K562 (cell line): ENCODE measurements around the gene CLSTN1. TPM values are rescaled to one million over a fixed set of nuclear protein-coding genes. Genes with fewer than 3 reads are reported as not detected.
A peak's percentile ranks its signal among the peaks of the same experiment; 100 is the strongest.

ENCODE experiments used
- ATAC-seq: fragments of 200-7000 bp; cut with Tn5 transposase; 3 replicates; pipeline ENCODE4 v1.9.1; 2020; ENCODE audit warnings: moderate library complexity
- BruUV-seq: library from RNA; stranded (reverse); fragments of 400-500 nt; replicated peaks from 2 replicates; lab custom pipeline; 2021; lab: Mats Ljungman, UMichigan
- CTCF ChIA-PET: fragments of 300-600 bp; formaldehyde crosslinking; extraction: SDS; loops from one replicate; lab custom pipeline; 2021; ENCODE audit warnings: low intra/inter-chr PET ratio; lab: Yijun Ruan, JAX
- POLR2A ChIA-PET: fragments of 300-600, 350-650 bp; sonication (Branson Sonifier 250); formaldehyde crosslinking; extraction: SDS; loops from one replicate; lab custom pipeline; 2021; ENCODE audit warnings: antibody characterized with exemption, inconsistent platforms; lab: Yijun Ruan, JAX
- DNase-seq, 4 experiments: peaks; one replicate each; pipeline versions ENCODE4 v3.0.0 to v3.0.0-alpha.2; 2011 to 2018; ENCODE audit warnings: low spot score in 3 of 4, mixed read lengths in 3 of 4; ENCODE audit errors: extremely low read depth in 1 of 4
- FAIRE-seq: peaks from 2 replicates; lab custom pipeline; 2011; peaks lifted over from hg19 to GRCh38; lab: Jason Lieb, UNC
- H2AFZ ChIP-seq: 2 replicates; pipeline ENCODE4 v1.6.0; 2011; ENCODE audit warnings: low read depth, low read length, control low read depth, inconsistent platforms
- H3K27ac ChIP-seq: fragments of 200-600 bp; 3 replicates; pipeline ENCODE4 v1.8.0; 2011; ENCODE audit warnings: low read depth, mild to moderate bottlenecking, control low read depth, inconsistent platforms, low read length, moderate library complexity, mixed read lengths; ENCODE audit errors: extremely low read depth
- H3K27me3 ChIP-seq, 2 experiments: fragments of 300-600 bp in 1 of 2; 2 replicates in 1 of 2; 3 replicates in 1 of 2; pipeline versions ENCODE4 v1.6.0 to v1.8.0; 2011; ENCODE audit warnings: inconsistent platforms in 2 of 2, low read length in 2 of 2, mild to moderate bottlenecking in 1 of 2, mixed read lengths in 1 of 2, moderate library complexity in 1 of 2; ENCODE audit not compliant: control insufficient read depth in 2 of 2, insufficient read depth in 2 of 2
- H3K36me3 ChIP-seq: fragments of 300-600 bp; 3 replicates; pipeline ENCODE4 v1.8.0; 2011; ENCODE audit warnings: mild to moderate bottlenecking, low read length, inconsistent platforms; ENCODE audit not compliant: control insufficient read depth, insufficient read depth
- H3K4me1 ChIP-seq, 2 experiments: fragments of 200-600 bp in 1 of 2; replicated peaks in 1 of 2; 2 replicates in 1 of 2; 3 replicates in 1 of 2; pipeline versions ENCODE4 v1.5.1 to v1.8.0; 2011; ENCODE audit warnings: inconsistent platforms in 2 of 2, low read length in 2 of 2, mild to moderate bottlenecking in 1 of 2, mixed read lengths in 1 of 2, moderate library complexity in 1 of 2; ENCODE audit not compliant: control insufficient read depth in 2 of 2, insufficient read depth in 2 of 2
- H3K4me2 ChIP-seq: 2 replicates; pipeline ENCODE4 v1.6.1; 2011; ENCODE audit warnings: low read length, control low read depth, inconsistent platforms, mixed read lengths; ENCODE audit not compliant: insufficient read depth
- H3K4me3 ChIP-seq: fragments of 200-600 bp; sonication (generic), shearing (Covaris generic); 2 replicates; pipeline ENCODE4 v1.5.1; 2016; ENCODE audit warnings: control low read depth, inconsistent platforms
- H3K79me2 ChIP-seq: fragments of 200-600 bp; 3 replicates; pipeline ENCODE4 v1.8.0; 2011; ENCODE audit warnings: low read length, inconsistent platforms; ENCODE audit not compliant: control insufficient read depth, insufficient read depth
- H3K9ac ChIP-seq, 2 experiments: 2 replicates each; pipeline versions ENCODE4 v1.6.0 to v1.6.1; 2011; ENCODE audit warnings: low read depth in 2 of 2, low read length in 2 of 2, control low read depth in 1 of 2, inconsistent platforms in 1 of 2, mild to moderate bottlenecking in 1 of 2, mixed read lengths in 1 of 2; ENCODE audit not compliant: insufficient read depth in 1 of 2
- H3K9me1 ChIP-seq: one replicate; pipeline ENCODE4 v1.6.0; 2011; ENCODE audit warnings: inconsistent platforms, mild to moderate bottlenecking, low read length, moderate library complexity; ENCODE audit not compliant: control insufficient read depth, insufficient read depth
- H3K9me3 ChIP-seq: replicated peaks from 2 replicates; pipeline ENCODE4 v1.5.1; 2011; ENCODE audit warnings: low read depth, low read length, inconsistent platforms; ENCODE audit not compliant: control insufficient read depth, insufficient read depth
- H4K20me1 ChIP-seq: replicated peaks from 2 replicates; pipeline ENCODE4 v1.6.1; 2011; ENCODE audit warnings: low read length, inconsistent platforms, mixed read lengths; ENCODE audit not compliant: control insufficient read depth, insufficient read depth
- MYBL2 ChIP-seq, 2 experiments: fragments of 450-650 bp in 1 of 2; sonication (generic) in 1 of 2; formaldehyde crosslinking in 1 of 2; IDR thresholded peaks; 2 replicates each; pipeline versions ENCODE4 v1.6.1 to v1.8.1; 2017 to 2022; ENCODE audit warnings: borderline replicate concordance in 1 of 2, inconsistent platforms in 1 of 2, low read depth in 1 of 2, mild to moderate bottlenecking in 1 of 2, missing genetic modification reagents in 1 of 2, moderate library complexity in 1 of 2
- POLR2G ChIP-seq: fragments of 200-400 bp; formaldehyde crosslinking; IDR thresholded peaks from 2 replicates; pipeline ENCODE4 v1.6.1; 2017; ENCODE audit warnings: low read depth, mild to moderate bottlenecking, antibody characterized with exemption, low read length, moderate library complexity
- SMC3 ChIP-seq: conservative IDR thresholded peaks from 2 replicates; pipeline ENCODE4 v1.6.1; 2011; ENCODE audit warnings: low read depth, low read length, improper control_type of control experiment; ENCODE audit not compliant: insufficient read depth
- ZBTB33 ChIP-seq: sonication (generic); formaldehyde crosslinking; IDR thresholded peaks from 2 replicates; pipeline ENCODE4 v1.8.1; 2023; ENCODE audit warnings: mild to moderate bottlenecking, missing genetic modification reagents
- WGBS: fragments of 100-300 bp; shearing (Covaris generic); methylation state at CpG from one replicate; pipeline ENCODE4 v1.1.6; 2016; ENCODE audit warnings: low coverage, mixed read lengths; ENCODE audit not compliant: insufficient coverage; ENCODE audit errors: missing lambda C conversion rate; 5-methylcytosine and 5-hydroxymethylcytosine counted together
- in situ Hi-C: fragments of 300-500 bp; cut with MboI; formaldehyde crosslinking; loops from 4 replicates; pipeline ENCODE4 v1.15.0; 2018; ENCODE audit warnings: inconsistent platforms, mixed read lengths
- intact Hi-C: fragments of 100-400 bp; cut with micrococcal nuclease; formaldehyde crosslinking; loops from 2 replicates; pipeline ENCODE4 v1.14.2; 2022
- polyA plus RNA-seq, 8 experiments: library from polyadenylated mRNA; depleted of rRNA in 4 of 8; stranded (reverse) in 5 of 8; unstranded in 3 of 8; fragments of >200 nt; fragmentation: Nextera tagmentation in 2 of 8; fragmentation: Illumina TruSeq in 1 of 8; extraction: Ambion mirVana in 2 of 8; extraction: Trizol in 1 of 8; gene quantifications; 2 replicates each; pipeline versions ENCODE4 v1.2.1 to v1.2.3, GENCODE V29; 2011 to 2014; ENCODE audit warnings: inconsistent platforms in 1 of 8, missing spikeins in 1 of 8
- total RNA-seq, 7 experiments: library from RNA; depleted of rRNA in 6 of 7; stranded (reverse); fragments of >200 nt in 6 of 7; fragmentation: Illumina TruSeq in 2 of 7; extraction: Trizol in 2 of 7; gene quantifications; 2 replicates each; pipeline versions ENCODE4 v1.2.1 to v1.2.3, GENCODE V29; 2011 to 2021; ENCODE audit warnings: low replicate concordance in 1 of 7

The CLSTN1 gene
- total and polyA plus RNA-seq, 9 of the 15 experiments (the other 6 are each of a cell fraction or from before 2014, with no cell fraction given) = 1.1 to 32.5 (median 13.3) TPM

DNA sequence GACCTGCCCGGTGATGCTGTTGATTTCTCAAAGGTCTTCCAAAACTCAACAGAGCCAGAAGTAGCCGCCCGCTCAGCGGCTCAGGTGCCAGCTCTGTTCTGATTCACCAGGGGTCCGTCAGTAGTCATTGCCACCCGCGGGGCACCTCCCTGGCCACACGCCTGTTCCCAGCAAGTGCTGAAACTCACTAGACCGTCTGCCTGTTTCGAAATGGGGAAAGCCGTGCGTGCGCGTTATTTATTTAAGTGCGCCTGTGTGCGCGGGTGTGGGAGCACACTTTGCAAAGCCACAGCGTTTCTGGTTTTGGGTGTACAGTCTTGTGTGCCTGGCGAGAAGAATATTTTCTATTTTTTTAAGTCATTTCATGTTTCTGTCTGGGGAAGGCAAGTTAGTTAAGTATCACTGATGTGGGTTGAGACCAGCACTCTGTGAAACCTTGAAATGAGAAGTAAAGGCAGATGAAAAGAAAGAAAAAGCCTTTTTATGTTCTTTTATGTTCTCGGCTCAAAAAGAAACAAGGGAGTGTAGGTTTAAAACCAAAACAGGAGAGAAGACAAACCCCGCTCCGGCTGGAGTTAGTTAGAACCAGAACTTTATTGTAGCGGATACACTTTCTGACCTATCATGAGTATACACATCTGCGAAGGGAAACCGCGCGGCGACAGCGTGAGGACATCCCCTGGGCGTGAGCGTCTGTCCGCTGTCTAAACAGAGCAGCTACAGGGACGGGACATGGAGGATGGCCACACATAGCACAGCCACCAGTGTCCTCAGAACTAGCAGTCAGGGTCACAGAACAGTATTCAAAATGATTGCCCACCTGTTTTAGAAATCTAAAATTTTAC lies 95.1 kb downstream of the CLSTN1 start:
- FAIRE-seq (peak; percentile 35), DNase-seq (no peak), ATAC-seq (no peak)
- no peaks in the 10 kb centered on the region; the same call in 1 of the 2 replicates for H3K9me3 ChIP-seq
- in situ Hi-C loops (no loop called here), intact Hi-C loops (no loop called here)
- BruUV-seq = TSS peak; percentile 43
- no peaks in the 10 kb centered on the region for H3K9me1 ChIP-seq
- no peak overlapping the region for H3K4me3 ChIP-seq
- TF ChIP-seq ZBTB33 (CRISPR knock-in tag) = 0 out of 2 replicates have a peak, but pooled peaks have one; percentile 35
- TF ChIP-seq POLR2G = 0 out of 2 replicates have a peak, but pooled peaks have one; percentile 15
- no peak for TF ChIP-seq MYBL2 (IDR thresholded peaks at IDR 0.05; ENCODE audit: low read depth)
- TF ChIP-seq MYBL2 (CRISPR knock-in tag; IDR thresholded peaks at IDR 0.05; ENCODE audit: borderline replicate concordance) = no peak
- no peak for TF ChIP-seq SMC3
- no peak overlapping the region for H2AFZ ChIP-seq
- ChIA-PET POLR2A (interaction anchor here (0.6 to 1.4 kb wide), 2 partner anchors 9 to 101 kb away, joined by 3 read pairs; no protein-coding TSS in a partner anchor), CTCF (no interaction called here)
- peaks cover 0 to 22% of the 10 kb centered on the region in 2 experiments; a peak in 2 of 5 replicates for H3K4me1 ChIP-seq
- H3K36me3 ChIP-seq = peaks cover 74% of the 10 kb centered on the region; the same call in 2 of the 3 replicates
- H3K4me2 ChIP-seq = no peak overlapping the region
- H4K20me1 ChIP-seq = no peaks in the 10 kb centered on the region
- no peaks in the 10 kb centered on the region for H3K27me3 ChIP-seq
- no peak overlapping the region for H3K27ac ChIP-seq
- no peaks in the 10 kb centered on the region for H3K79me2 ChIP-seq
- no peak overlapping the region; a peak in 1 of 4 replicates for H3K9ac ChIP-seq
- WGBS = 82% methylated on average over 31 of the region's 33 CpGs
